GM21367 (cell line): ENCODE measurements around the gene GABARAPL2.
"Not testable (repeated sequence)": the region's sequence is repeated elsewhere in the genome, so short reads cannot be mapped to it uniquely, and the experiment has no call there.

Source experiments
- ATAC-seq: cut with Tn5 transposase; IDR thresholded peaks from one replicate; pipeline ENCODE4 v1.9.1; 2021; ENCODE audit not compliant: unreplicated experiment

The GABARAPL2 gene

GRCh38 chr16:75590920-75591843, 25.0 kb downstream of the GABARAPL2 start:
- no peak for ATAC-seq

GRCh38 chr16:75591927-75592326, 25.7 kb downstream of the GABARAPL2 start:
- not testable (repeated sequence) for ATAC-seq

- no peak for ATAC-seq
Measured at GRCh38 chr16:75593308-75593707, 27.1 kb downstream of the GABARAPL2 start.

- no peak for ATAC-seq
Measured at GRCh38 chr16:75593825-75594820, 27.9 kb downstream of the GABARAPL2 start.

- ATAC-seq = no peak
Measured at GRCh38 chr16:75599452-75600277, 33.5 kb downstream of the GABARAPL2 start.

GRCh38 chr16:75603241-75603640, 37.1 kb downstream of the GABARAPL2 start:
- ATAC-seq = no peak

GRCh38 chr16:75606507-75606906, 40.3 kb downstream of the GABARAPL2 start:
- no peak for ATAC-seq

- no peak for ATAC-seq
Measured at GRCh38 chr16:75614066-75614897, 48.1 kb downstream of the GABARAPL2 start.

GRCh38 chr16:75615619-75616018, 49.4 kb downstream of the GABARAPL2 start:
- no peak for ATAC-seq

GRCh38 chr16:75616521-75617010, 50.4 kb downstream of the GABARAPL2 start:
- no peak for ATAC-seq

GRCh38 chr16:75617121-75617520, 50.9 kb downstream of the GABARAPL2 start:
- no peak for ATAC-seq

GRCh38 chr16:75618780-75619179, 52.6 kb downstream of the GABARAPL2 start:
- ATAC-seq = no peak

GRCh38 chr16:75620326-75621169, 54.4 kb downstream of the GABARAPL2 start:
- no peak for ATAC-seq

- no peak for ATAC-seq
Measured at GRCh38 chr16:75621170-75621477, 54.9 kb downstream of the GABARAPL2 start.

GRCh38 chr16:75622761-75623605, 56.8 kb downstream of the GABARAPL2 start, which contains the start of gene ADAT1:
ADAT1 (minus strand) TSS chr16:75623281; CDS start chr16:75620799, 2,482 bp downstream.
- ATAC-seq = peak; percentile 83

- no peak for ATAC-seq
Measured at GRCh38 chr16:75624921-75625334, 58.7 kb downstream of the GABARAPL2 start.

- ATAC-seq = no peak
Measured at GRCh38 chr16:75626806-75627205, 60.6 kb downstream of the GABARAPL2 start.
